HL-60/S4 (cell line): ENCODE measurements around the gene MPV17L.
"Not testable (repeated sequence)": the region's sequence is repeated elsewhere in the genome, so short reads cannot be mapped to it uniquely, and the experiment has no call there.

Experiments used
- in situ Hi-C: fragments of 300-500 bp; cut with MboI; formaldehyde crosslinking; loops from 2 replicates; pipeline ENCODE4 v1.14.3; 2022; ENCODE audit warnings: low sequenced_read_pairs

MPV17L gene

DNA sequence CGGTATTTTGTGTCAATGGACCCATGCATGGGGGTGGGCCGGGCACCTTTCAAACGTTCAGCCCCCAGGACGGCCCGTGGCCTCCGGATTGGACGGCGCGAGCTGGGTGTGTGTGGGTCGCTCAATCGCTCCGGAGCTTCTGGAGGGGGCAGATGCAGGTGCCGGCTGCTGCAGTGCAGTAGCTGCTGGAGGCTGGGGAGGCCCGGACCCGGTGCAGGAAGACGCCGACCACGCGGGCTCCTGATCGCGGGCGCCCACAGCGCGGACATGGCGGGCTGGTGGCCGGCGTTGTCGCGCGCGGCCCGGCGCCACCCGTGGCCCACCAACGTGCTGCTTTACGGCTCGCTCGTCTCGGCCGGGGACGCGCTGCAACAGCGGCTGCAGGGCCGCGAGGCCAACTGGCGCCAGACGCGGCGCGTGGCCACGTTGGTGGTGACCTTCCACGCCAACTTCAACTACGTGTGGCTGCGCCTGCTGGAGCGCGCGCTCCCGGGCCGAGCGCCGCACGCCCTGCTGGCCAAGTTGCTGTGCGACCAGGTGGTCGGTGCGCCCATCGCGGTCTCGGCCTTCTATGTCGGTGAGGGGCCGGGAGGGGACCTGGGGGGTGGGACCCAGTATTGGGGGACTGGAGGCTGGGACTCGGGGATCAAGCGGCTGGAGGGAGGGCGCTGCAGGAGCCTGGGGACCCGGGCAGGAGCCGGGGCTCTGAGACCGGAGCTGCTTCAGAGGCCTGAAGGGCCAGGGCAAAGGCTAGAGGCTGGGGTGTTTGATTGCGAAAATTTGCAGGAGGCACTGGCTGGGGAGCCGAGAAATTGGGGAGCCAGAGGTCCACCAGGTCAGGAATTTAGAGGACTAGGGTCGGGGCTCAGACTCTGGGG lies at the start of gene MPV17L:
TSS of gene MPV17L (plus strand) at position 124 of the 878 bp plus-strand sequence. CDS start at position 268, 144 bp downstream.
- in situ Hi-C loops: not testable (repeated sequence)

DNA sequence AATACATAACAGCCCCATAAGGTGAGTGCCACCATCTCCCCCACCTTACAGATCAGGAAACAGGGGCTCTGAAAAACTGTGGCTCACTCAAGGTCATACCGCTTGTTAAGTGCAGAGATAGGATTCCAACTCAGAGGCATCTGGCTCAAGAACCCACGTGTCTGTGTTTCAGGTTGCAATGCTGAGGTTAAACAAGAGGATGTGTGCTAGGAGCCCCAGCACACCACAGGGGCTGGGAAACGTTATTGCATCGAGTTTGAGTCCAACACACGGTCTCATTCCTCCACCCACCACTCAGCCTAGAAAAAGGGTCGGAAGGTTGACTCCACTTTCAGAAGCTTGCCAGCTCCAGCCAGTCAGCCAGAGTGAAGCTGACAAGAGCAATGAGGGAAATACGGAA lies 46.8 kb upstream of the MPV17L start:
- in situ Hi-C loops: not testable (repeated sequence)

DNA sequence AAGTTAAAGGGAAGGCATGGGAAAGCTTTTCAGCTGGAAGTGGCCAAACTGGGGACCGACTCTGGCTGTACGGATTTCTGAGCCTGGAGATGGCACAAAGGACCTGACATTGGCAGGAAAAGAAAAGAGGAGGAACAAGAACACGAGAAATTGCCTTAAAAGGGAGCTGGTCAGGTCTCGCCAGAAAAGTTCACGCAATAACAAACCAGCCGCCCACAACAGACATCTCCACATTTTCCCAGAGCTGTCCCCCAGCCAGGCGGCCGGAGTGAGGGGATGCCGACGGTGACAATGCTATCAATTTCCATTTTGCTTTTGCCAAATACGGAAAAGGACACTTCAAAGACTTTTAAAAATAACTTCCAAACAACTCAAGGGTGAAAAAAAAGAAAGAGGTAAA lies 44.3 kb upstream of the MPV17L start:
- in situ Hi-C loops: not testable (repeated sequence)

DNA sequence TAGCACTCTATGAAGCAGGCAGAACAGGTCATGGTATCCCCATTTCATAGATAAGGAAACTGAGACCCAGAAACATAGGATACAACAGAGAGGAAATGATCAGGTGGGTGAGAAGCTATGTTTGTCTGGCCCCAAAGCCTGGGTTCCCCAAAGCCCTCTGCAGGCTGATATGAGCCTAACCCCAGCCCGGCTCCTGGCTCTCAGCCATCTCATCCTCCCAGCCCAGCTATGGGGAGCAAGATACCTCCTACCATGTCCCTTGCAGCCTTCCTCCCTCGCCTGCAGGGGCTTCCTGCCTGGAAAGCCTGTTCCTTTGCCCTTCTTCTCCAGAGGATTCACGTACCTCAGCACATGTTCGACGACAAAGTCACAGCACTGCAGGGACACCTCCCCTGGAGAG lies 43.8 kb upstream of the MPV17L start:
- in situ Hi-C loops: not testable (repeated sequence)

DNA sequence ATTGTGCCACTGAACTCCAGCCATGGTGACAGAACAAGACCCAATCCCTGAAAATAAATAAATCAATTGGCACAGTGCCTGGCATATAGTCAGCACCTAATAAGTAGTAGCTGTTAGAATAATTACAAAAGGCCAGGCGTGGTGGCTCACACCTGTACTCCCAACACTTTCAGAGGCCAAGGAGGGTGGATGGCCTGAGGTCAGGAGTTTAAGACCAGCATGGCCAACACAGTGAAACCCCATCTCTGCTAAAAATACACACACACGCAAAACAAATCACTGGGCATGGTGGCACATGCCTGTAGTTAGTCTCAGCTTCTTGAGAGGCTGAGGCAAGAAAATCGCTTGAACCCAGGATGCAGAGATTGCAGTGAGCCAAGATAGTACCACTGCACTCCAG lies 42.7 kb upstream of the MPV17L start:
- in situ Hi-C loops: not testable (repeated sequence)

DNA sequence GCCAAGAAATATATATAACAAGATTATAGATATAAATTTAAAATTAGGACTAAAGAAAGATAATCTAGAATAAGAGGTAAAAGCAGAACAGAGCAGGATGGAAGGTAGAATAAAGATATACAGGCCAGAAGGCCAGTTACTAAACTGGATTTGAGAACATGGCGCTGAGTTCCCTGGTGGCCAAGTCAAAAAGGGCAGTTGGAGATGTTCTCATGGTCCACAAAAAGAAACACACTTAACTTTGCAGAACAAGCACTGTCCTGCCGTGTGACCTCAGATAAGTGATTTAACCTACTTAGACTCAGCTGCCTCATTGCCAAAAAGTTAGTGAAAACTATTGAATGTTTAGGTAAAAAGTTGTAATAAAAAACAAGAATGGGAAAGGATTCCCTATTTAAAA lies 40.7 kb upstream of the MPV17L start:
- in situ Hi-C loops: not testable (repeated sequence)

DNA sequence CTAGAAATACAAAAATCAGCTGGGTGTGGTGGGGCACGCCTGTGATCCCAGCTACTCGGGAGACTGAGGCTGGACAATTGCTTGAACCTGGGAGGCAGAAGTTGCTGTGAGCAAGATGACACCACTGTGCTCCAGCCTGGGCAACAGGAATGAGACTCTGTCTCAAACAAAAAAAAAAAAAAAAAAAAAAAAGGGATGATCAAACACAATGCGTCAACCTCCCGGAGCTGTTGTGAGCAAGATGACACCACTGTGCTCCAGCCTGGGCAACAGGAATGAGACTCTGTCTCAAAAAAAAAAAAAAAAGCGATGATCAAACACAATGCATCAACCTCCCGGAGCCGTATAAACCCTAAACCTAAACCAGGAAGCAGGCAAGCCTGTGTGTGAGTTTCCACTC lies 38.1 kb upstream of the MPV17L start:
- in situ Hi-C loops: not testable (repeated sequence)

DNA sequence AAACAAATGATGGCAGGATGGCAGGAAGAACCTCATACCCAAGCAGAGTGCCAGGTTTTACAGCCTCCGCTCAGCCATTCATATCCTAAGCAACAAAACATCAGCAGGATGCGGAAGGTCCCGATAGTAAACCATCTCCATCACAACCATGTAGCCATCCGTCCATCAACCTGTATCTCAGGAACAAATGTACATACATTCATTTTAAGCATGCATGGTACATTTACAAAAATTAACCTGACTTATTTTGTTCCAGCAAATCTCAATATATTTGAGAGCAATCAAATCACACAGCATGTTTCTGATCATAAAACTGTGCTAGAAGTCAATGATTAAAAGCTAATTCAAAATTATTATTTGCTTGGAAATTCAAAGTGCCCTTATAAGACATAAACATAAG lies 17.4 kb upstream of the MPV17L start, which contains the start of gene NPIPA5:
TSS of gene NPIPA5 (minus strand) at position 101 of the 400 bp plus-strand sequence. CDS start at position 101, 0 bp downstream.
- in situ Hi-C loops: not testable (repeated sequence)

DNA sequence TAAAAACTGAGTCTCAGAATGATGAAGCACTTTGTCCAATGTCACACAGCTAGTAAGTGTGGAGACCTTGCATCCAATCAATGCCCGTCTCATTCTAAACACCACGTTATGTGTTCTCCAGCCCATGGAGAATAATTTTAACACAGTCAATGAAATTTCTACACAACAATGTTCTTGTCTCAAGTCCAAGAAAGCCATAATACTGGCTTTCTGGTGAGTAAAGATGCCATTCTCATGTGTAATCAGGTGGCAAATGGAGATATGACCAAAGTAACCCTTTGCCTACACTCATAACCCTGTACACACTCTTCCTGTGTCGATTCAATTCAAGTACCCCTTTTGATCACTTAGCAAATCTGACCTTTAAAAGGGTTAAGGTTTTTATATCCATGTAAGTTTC lies 12.7 kb upstream of the MPV17L start:
- in situ Hi-C loops: not testable (repeated sequence)

DNA sequence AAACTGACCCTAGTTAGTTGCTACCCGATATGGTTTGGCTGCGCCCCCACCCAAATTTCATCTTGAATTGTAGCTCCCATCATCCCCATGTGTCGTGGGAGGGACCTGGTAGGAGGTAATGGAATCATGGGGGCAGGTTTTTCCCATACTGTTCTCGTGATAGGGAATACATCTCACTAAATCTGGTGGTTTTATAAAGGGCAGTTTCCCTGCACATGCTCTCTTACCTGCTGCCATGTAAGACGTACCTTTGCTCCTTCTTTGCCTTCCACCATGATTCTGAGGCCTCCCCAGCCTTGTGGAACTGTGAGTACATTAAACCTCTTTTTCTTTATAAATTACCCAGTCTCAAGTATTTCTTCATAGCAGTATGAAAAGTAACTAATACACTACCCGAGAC lies 7.5 kb upstream of the MPV17L start:
- in situ Hi-C loops: not testable (repeated sequence)

DNA sequence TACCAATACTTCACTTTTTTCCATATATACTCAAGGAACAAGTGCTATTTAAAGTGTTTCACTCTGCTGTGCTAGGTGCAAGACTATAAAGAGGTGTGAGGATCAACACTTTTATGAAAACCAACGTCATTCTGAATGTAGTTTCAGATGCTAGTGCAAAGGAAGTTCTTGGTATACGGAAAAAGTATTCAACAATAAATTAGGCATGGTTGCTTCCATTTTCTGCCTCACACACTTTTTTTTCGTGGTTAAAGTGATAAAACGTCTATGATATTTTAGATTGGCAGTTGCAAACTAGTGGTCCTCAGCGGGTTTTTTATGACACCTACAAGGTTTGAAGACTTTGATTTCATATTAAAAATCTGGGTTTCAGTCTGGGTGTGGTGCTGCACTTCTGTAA lies 5.6 kb upstream of the MPV17L start:
- in situ Hi-C loops: not testable (repeated sequence)

DNA sequence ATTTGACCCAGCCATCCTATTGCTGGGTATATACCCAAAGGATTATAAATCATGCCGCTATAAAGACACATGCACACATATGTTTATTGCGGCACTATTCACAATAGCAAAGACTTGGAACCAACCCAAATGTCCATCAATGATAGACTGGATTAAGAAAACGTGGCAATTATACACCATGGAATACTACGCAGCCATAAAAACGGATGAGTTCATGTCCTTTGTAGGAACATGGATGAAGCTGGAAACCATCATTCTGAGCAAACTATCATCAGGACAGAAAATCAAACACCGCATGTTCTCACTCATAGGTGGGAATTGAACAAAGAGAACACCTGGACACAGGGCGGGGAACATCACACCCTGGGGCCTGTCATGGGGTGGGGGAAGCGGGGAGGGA lies 2.5 kb upstream of the MPV17L start:
- in situ Hi-C loops: not testable (repeated sequence)

DNA sequence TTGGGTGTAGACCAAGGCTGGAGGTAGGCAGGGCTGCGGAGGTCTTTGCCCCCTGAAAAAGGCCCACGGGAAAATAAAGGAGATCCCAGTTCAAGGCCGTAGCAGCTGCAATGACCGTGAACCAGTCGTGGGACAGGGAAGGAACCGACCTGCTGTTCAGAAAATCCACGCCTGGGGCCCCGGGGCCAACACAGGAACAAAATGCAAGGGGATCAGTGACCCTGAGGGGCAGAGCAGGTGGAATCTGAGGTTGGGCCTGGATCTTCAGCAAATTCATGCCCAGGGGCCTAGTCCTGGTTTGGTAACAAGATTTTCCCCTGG lies 915 bp downstream of the MPV17L start:
- in situ Hi-C loops: not testable (repeated sequence)

DNA sequence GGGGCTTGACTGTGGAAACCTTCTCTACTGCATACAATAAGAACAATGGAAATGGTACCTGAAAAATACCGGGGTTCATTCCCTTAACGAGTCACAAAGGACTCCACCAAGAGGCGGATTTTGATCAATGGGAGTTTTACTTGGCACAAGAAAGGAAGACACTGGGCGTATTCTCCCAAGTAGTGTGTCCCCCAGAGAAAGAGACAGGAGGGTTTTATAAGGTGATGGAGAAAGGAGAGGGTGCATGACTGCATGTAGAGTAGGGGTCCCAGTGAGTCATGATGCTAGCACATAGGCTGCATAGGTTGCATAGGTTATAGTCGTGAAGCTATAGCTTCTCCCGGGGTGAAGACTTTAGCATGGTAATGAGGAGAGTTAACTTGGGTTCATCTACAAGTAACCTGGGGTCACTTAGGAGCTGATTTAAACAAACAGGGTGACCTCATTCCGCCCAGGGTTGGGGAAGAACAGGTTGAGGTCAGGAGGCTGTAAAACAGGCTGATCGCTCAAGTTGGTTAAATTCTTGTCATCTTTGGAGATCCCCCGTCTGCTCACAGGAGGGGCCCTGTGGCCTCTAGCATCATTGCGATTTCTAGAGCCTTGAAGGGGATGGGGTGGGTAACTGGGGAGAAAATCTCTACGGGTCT lies 1.5 kb downstream of the MPV17L start:
- in situ Hi-C loops: no loop called here

DNA sequence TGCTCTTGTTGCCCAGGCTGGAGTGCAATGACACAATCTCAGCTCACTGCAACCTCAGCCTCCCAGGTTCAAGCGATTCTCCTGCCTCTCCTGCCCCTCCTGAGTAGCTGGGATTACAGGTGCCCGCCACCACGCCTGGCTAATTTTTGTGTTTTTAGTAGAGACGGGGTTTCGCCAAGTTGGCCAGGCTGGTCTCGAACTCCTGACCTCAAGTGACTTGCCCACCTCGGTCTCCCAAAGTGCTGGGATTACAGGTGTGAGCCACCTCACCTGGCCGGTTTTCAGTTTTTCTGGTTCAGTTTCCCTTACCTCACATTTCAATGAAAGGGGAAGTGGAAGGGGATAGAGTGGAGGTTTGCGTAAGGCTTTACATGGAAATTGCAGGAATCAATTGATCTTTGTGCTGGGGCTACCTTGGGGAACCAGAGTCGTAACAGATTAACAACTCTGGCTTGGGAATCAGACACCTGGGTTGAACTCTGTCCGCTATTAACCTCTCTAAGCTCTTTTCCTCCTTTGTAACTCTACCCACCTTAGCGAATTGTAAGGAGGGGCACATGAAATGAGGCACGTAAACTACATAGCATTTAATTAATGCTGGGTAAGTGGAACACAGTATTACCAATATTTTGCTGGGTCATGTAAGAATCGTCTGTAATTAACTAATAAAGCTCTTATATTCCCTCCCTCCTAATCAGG lies 3.2 kb downstream of the MPV17L start:
- in situ Hi-C loops: no loop called here

DNA sequence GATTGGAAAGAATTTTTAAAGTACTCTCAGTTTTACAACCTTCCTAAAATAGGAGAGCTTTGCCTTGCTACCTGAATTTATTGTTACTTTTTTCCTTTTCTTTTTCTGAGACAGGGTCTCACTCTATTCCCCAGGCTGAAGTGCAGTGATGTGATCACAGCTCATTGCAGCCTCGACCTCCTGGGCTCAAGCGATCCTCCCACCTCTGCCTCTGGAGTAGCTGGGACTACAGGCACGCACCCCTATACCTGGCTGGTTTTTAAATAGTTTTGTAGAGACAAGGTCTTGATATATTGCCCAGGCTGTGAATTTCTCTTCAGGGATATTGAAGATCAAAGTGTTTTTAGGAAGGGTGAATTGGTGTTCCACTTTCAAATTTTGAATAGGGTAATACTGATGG lies 3.8 kb downstream of the MPV17L start:
- in situ Hi-C loops: no loop called here

DNA sequence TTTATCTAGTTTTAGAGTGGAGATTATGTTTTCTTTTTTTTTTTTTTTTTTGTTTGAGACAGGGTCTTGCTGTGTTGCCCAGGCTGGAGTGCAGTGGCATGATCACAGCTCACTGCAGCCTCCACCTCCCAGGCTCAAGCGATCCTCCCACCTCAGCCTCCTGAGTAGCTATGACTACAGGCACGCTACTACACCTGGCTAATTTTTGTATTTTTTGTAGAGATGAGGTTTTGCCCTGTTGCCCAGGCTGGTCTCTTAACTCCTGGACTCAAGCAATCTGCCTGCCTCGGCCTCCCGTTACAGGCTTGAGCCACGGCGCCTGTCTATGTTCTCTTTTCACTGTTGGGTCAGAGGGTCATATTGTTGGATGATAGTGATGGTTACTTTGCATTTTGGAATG lies 4.8 kb downstream of the MPV17L start:
- in situ Hi-C loops: not testable (repeated sequence)

DNA sequence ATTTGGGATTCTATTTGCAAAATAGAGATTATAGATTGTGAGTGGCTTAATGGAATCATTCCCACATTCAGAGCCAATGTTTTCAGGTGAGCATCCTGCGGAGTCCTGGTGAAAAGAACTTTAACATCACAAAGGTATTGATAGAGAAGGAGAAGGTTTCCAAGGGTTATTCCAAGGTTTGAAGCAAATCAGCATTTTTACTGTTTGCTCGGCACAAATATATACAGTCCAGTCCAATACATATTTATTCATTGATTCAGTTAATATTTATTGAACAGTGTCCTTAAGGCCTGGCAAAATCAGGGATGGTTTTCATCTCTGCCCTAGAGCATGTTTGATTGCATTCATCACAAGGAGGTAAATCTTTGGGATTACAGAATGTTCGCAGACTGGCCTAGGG lies 6.4 kb downstream of the MPV17L start:
- in situ Hi-C loops: no loop called here

DNA sequence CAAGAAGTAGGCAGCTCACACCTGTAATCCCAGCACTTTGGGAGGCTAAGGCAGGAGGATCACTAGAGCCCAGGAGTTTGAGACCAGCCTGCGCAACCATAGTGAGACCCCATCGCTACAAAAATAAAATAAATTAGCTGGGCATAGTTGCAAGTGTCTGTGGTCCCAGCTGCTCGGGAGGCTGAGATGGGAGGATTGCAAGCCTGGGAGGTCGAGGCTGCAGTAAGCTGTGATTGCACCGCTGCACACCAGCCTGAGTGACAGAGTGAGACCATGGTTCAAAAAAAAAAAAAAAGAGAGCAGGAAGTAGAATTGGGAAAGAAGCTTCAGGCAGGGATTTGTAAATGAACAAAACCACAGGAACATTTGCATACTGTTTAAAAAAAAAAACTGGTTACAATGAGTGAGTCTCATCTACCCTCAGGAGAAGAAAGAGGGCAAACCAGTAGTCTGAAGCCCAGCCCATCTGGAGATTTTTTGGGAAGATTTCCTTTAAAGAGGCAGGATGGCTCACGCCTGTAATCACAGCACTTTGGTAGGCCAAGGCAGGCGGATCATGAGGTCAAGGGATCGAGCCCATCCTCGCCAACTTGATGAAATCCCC lies 7.9 kb downstream of the MPV17L start:
- in situ Hi-C loops: no loop called here

DNA sequence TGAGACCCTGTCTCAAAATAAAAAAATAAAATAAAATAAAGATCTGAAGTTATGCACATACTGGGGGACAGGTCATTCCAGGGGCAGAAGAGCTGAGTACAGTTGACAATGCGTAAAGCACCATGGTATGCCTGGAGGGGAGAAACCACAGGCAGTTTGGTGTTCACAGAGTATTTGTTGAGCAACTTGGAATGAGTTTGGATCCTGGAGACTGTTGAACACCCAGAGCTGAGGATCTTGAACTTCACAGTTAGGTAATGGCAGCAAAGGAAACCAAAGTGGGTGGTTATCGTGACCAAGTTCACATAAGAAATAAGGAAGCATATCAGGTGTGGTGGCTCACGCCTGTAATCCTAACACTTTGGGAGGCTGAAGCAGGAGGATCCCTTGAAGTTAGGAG lies 8.5 kb downstream of the MPV17L start:
- in situ Hi-C loops: not testable (repeated sequence)

DNA sequence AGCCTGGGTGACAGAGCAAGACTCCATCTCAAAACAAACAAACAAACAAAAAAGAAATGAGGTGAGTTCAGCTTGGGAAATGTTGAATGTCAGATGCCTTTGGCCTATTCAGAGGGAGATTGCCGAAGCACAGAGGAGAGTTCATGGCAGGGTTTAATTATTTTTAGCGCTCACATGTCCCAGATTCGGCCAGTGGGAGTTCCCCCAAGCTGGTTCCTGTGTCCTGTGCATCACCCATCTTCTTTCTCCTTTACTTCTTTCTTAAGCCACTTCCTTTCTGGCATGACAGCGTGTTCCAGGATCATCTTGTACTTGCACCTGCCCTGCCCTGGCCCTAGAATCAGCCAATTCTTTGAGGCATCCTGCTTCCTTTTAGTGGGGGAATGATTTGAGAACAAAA lies 9.2 kb downstream of the MPV17L start:
- in situ Hi-C loops: no loop called here
